Fibroblast of skin of left biceps (primary cell): ENCODE measurements around the gene LENG8.

ENCODE experiments used
- DNase-seq, 2 experiments: peaks; one replicate each; pipeline ENCODE4 v3.0.0-alpha.2; 2013; ENCODE audit warnings: low read depth in 2 of 2

The LENG8 gene

GRCh38 chr19:54422136-54422535 lies 26.9 kb upstream of the LENG8 start:
- no peak for DNase-seq

GRCh38 chr19:54424201-54424600 lies 24.8 kb upstream of the LENG8 start:
- DNase-seq, result no peak

GRCh38 chr19:54424660-54425381 lies 24.2 kb upstream of the LENG8 start:
- no peak for DNase-seq

- no peak for DNase-seq
Measured at GRCh38 chr19:54425382-54425723, 23.6 kb upstream of the LENG8 start.

- DNase-seq, result no peak
Measured at GRCh38 chr19:54426291-54426931, 22.6 kb upstream of the LENG8 start.

GRCh38 chr19:54427586-54427985 lies 21.4 kb upstream of the LENG8 start:
- no peak for DNase-seq

GRCh38 chr19:54428323-54429175 lies 20.4 kb upstream of the LENG8 start:
- no peak for DNase-seq

- DNase-seq, result no peak
Measured at GRCh38 chr19:54429176-54429495, 19.9 kb upstream of the LENG8 start.

GRCh38 chr19:54429545-54430227 lies 19.3 kb upstream of the LENG8 start:
- DNase-seq, result no peak

- DNase-seq, result no peak
Measured at GRCh38 chr19:54430306-54431254, 18.4 kb upstream of the LENG8 start.

GRCh38 chr19:54431255-54431838 lies 17.7 kb upstream of the LENG8 start:
- DNase-seq, result no peak

- no peak for DNase-seq
Measured at GRCh38 chr19:54432144-54432738, 16.8 kb upstream of the LENG8 start.

GRCh38 chr19:54433697-54434096 lies 15.3 kb upstream of the LENG8 start:
- no peak for DNase-seq

- DNase-seq, result no peak
Measured at GRCh38 chr19:54434112-54434872, 14.7 kb upstream of the LENG8 start.

- DNase-seq, result no peak
Measured at GRCh38 chr19:54434873-54435214, 14.2 kb upstream of the LENG8 start.

- no peak for DNase-seq
Measured at GRCh38 chr19:54435551-54436016, 13.4 kb upstream of the LENG8 start.

- DNase-seq, result no peak
Measured at GRCh38 chr19:54436031-54436523, 12.9 kb upstream of the LENG8 start.

- no peak for DNase-seq
Measured at GRCh38 chr19:54436628-54437252, 12.3 kb upstream of the LENG8 start.
